ENCODE data around the gene LRRC31. TPM values are rescaled to one million over a fixed set of nuclear protein-coding genes. Genes with fewer than 3 reads are reported as not detected.

LRRC31 gene
- polyA plus RNA-seq, 3 donors: not detected

GRCh38 chr3:169905404-169905803 is 35.7 kb upstream of the LRRC31 start:
- Histone ChIP-seq H3K27me3 (ENCODE audit: control insufficient read depth in 2 of 2, insufficient read depth in 2 of 2, low read length in 2 of 2) (no peaks in the 10 kb centered on the region), H3K27ac (ENCODE audit: low read depth in 1 of 2, low read length in 2 of 2) (no peak overlapping the region), H3K79me2 (ENCODE audit: insufficient read depth, low read length) (no peaks in the 10 kb centered on the region), H3K36me3 (replicated peaks in 1 of 2; ENCODE audit: control insufficient read depth in 1 of 2, insufficient read depth in 2 of 2, low read length in 2 of 2) (no peaks in the 10 kb centered on the region), H2AFZ (ENCODE audit: insufficient read depth, low read depth, low read length, poor library complexity, severe bottlenecking) (no peak overlapping the region), H4K20me1 (ENCODE audit: insufficient read depth, low read length) (no peaks in the 10 kb centered on the region), H3K9ac (ENCODE audit: insufficient read depth, low read length, poor library complexity, severe bottlenecking) (no peak overlapping the region), H3K9me3 (replicated peaks in 1 of 2; ENCODE audit: control insufficient read depth in 1 of 2, insufficient read depth in 1 of 2, low read length in 2 of 2) (peaks cover 27 to 30% of the 10 kb centered on the region in 2 donors), H3K4me1 (ENCODE audit: control insufficient read depth in 1 of 2, insufficient read depth in 2 of 2, low read length in 2 of 2) (peaks cover 0 to 11% of the 10 kb centered on the region in 2 donors), H3K4me2 (replicated peaks; ENCODE audit: extremely low read depth, low read length, poor library complexity, severe bottlenecking) (no peak overlapping the region), H3K4me3 (replicated peaks in 1 of 3; ENCODE audit: low read depth in 2 of 3, low read length in 3 of 3) (no peak overlapping the region)
- H3K36me3 Mint-ChIP-seq: no peaks in the 10 kb centered on the region
- peaks cover 0 to 5% (median 2%) of the 10 kb centered on the region in 3 donors for H3K27me3 Mint-ChIP-seq (ENCODE audit: low read depth in 3 of 3)
- no peak overlapping the region for H3K27ac Mint-ChIP-seq
- no peak for DNase-seq
- WGBS (ENCODE audit: insufficient coverage): 79% methylated on average over 2 of the region's 6 CpGs
- H3K4me1 Mint-ChIP-seq: peaks cover 6% of the 10 kb centered on the region
- intact Hi-C loops (cut with micrococcal nuclease): no loop called here
- H3K9me3 Mint-ChIP-seq: peaks cover 10 to 36% (median 24%) of the 10 kb centered on the region in 7 donors
- TF ChIP-seq, protein P1, sequence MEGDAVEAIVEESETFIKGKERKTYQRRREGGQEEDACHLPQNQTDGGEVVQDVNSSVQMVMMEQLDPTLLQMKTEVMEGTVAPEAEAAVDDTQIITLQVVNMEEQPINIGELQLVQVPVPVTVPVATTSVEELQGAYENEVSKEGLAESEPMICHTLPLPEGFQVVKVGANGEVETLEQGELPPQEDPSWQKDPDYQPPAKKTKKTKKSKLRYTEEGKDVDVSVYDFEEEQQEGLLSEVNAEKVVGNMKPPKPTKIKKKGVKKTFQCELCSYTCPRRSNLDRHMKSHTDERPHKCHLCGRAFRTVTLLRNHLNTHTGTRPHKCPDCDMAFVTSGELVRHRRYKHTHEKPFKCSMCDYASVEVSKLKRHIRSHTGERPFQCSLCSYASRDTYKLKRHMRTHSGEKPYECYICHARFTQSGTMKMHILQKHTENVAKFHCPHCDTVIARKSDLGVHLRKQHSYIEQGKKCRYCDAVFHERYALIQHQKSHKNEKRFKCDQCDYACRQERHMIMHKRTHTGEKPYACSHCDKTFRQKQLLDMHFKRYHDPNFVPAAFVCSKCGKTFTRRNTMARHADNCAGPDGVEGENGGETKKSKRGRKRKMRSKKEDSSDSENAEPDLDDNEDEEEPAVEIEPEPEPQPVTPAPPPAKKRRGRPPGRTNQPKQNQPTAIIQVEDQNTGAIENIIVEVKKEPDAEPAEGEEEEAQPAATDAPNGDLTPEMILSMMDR (IDR thresholded peaks at IDR 0.05): no peak
- no peak overlapping the region for H3K4me3 Mint-ChIP-seq

- no peak overlapping the region for H3K4me2 ChIP-seq (replicated peaks; ENCODE audit: extremely low read depth, low read length, poor library complexity, severe bottlenecking)
- H3K9me3 ChIP-seq (replicated peaks in 1 of 2; ENCODE audit: control insufficient read depth in 1 of 2, insufficient read depth in 1 of 2, low read length in 2 of 2): peaks cover 27 to 30% of the 10 kb centered on the region in 2 donors
- Mint-ChIP-seq H3K4me1 (no peaks in the 10 kb centered on the region), H3K4me3 (no peak overlapping the region), H3K9me3 (peaks cover 12 to 46% (median 28%) of the 10 kb centered on the region in 7 donors), H3K27ac (no peak overlapping the region), H3K36me3 (no peaks in the 10 kb centered on the region), H3K27me3 (ENCODE audit: low read depth in 3 of 3) (peaks cover 0 to 3% (median 0%) of the 10 kb centered on the region in 3 donors)
- no CpG with 5 or more reads among the region's 1 CpG for WGBS (ENCODE audit: insufficient coverage)
- no peaks in the 10 kb centered on the region for H3K36me3 ChIP-seq (replicated peaks in 1 of 2; ENCODE audit: control insufficient read depth in 1 of 2, insufficient read depth in 2 of 2, low read length in 2 of 2)
- DNase-seq: no peak
- H3K79me2 ChIP-seq (ENCODE audit: insufficient read depth, low read length): no peaks in the 10 kb centered on the region
- no peak overlapping the region for H3K9ac ChIP-seq (ENCODE audit: insufficient read depth, low read length, poor library complexity, severe bottlenecking)
- TF ChIP-seq, protein P1 (IDR thresholded peaks at IDR 0.05): no peak
- H2AFZ ChIP-seq (ENCODE audit: insufficient read depth, low read depth, low read length, poor library complexity, severe bottlenecking): no peak overlapping the region
- H3K27me3 ChIP-seq (ENCODE audit: control insufficient read depth in 2 of 2, insufficient read depth in 2 of 2, low read length in 2 of 2): no peaks in the 10 kb centered on the region
- H3K27ac ChIP-seq (ENCODE audit: low read depth in 1 of 2, low read length in 2 of 2): no peak overlapping the region
- H3K4me1 ChIP-seq (ENCODE audit: control insufficient read depth in 1 of 2, insufficient read depth in 2 of 2, low read length in 2 of 2): no peaks in the 10 kb centered on the region
- intact Hi-C loops (cut with micrococcal nuclease): no loop called here
- no peaks in the 10 kb centered on the region for H4K20me1 ChIP-seq (ENCODE audit: insufficient read depth, low read length)
- no peak overlapping the region for H3K4me3 ChIP-seq (replicated peaks in 1 of 3; ENCODE audit: low read depth in 2 of 3, low read length in 3 of 3)
These were observed 31.7 kb upstream of the LRRC31 start for GRCh38 chr3:169901453-169901852.
